GM12878 (cell line): ENCODE measurements around the gene MTHFD1L. TPM values are rescaled to one million over a fixed set of nuclear protein-coding genes. Genes with fewer than 3 reads are reported as not detected.

Experiments used
- ATAC-seq: fragments of 200-7000 bp; cut with Tn5 transposase; 3 replicates; pipeline ENCODE4 v1.9.1; 2020; ENCODE audit warnings: mild to moderate bottlenecking, moderate library complexity
- BruUV-seq: library from RNA; stranded (reverse); fragments of 400-500 nt; replicated peaks from 2 replicates; lab custom pipeline; 2021; lab: Mats Ljungman, UMichigan
- CTCF ChIA-PET: fragments of 300-600 bp; sonication (Branson Sonifier 250); formaldehyde crosslinking; extraction: SDS; loops from one replicate; lab custom pipeline; 2021; ENCODE audit warnings: inconsistent platforms; lab: Yijun Ruan, JAX
- POLR2A ChIA-PET: fragments of 350-600 bp; formaldehyde crosslinking; extraction: SDS; loops from one replicate; lab custom pipeline; 2021; ENCODE audit warnings: inconsistent platforms; lab: Charles Lee
- RAD21 ChIA-PET: fragments of 300-600 bp; sonication (Branson Sonifier 250); formaldehyde crosslinking; loops from one replicate; lab custom pipeline; 2023; ENCODE audit warnings: antibody characterized with exemption; ENCODE audit not compliant: unreplicated experiment; lab: Charles Lee
- SMC1A ChIA-PET: fragments of 300-600 bp; sonication (Branson Sonifier 250); formaldehyde crosslinking; loops from one replicate; lab custom pipeline; 2023; ENCODE audit not compliant: unreplicated experiment, uncharacterized antibody; lab: Charles Lee
- DNase-seq: peaks from one replicate; pipeline ENCODE4 v3.0.0-alpha.2; 2011; ENCODE audit warnings: low read depth, low spot score
- FAIRE-seq: peaks from 3 replicates; lab custom pipeline; 2011; peaks lifted over from hg19 to GRCh38; lab: Jason Lieb, UNC
- H2AFZ ChIP-seq: 2 replicates; pipeline ENCODE4 v1.6.0; 2011; ENCODE audit warnings: low read depth, low read length, control low read depth; ENCODE audit not compliant: control insufficient read depth
- H3K27ac ChIP-seq: 2 replicates; pipeline ENCODE4 v1.5.1; 2011; ENCODE audit warnings: control low read depth; ENCODE audit not compliant: control insufficient read depth, insufficient read depth
- H3K27me3 ChIP-seq, 2 experiments: replicated peaks in 1 of 2; 2 replicates each; pipeline versions ENCODE4 v1.6.0 to v1.6.1; 2011; ENCODE audit warnings: low read length in 1 of 2; ENCODE audit not compliant: control insufficient read depth in 2 of 2, insufficient read depth in 2 of 2
- H3K36me3 ChIP-seq, 2 experiments: 2 replicates each; pipeline ENCODE4 v1.5.1; 2011; ENCODE audit warnings: low read length in 1 of 2; ENCODE audit not compliant: control insufficient read depth in 2 of 2, insufficient read depth in 2 of 2
- H3K4me1 ChIP-seq: 2 replicates; pipeline ENCODE4 v1.6.1; 2011; ENCODE audit warnings: mild to moderate bottlenecking, low read length, moderate library complexity, mixed read lengths; ENCODE audit not compliant: control insufficient read depth, insufficient read depth
- H3K4me2 ChIP-seq: 2 replicates; pipeline ENCODE4 v1.6.0; 2011; ENCODE audit warnings: control low read depth; ENCODE audit not compliant: control insufficient read depth, insufficient read depth
- H3K4me3 ChIP-seq: fragments of 200-600 bp; sonication (generic); 2 replicates; pipeline ENCODE4 v1.5.1; 2016
- H3K79me2 ChIP-seq: 2 replicates; pipeline ENCODE4 v1.6.0; 2011; ENCODE audit warnings: low read length; ENCODE audit not compliant: control insufficient read depth, insufficient read depth
- H3K9ac ChIP-seq: 2 replicates; pipeline ENCODE4 v1.8.0; 2011; ENCODE audit warnings: low read length, control low read depth, mixed read lengths; ENCODE audit not compliant: control insufficient read depth, insufficient read depth
- H3K9me3 ChIP-seq: replicated peaks from 3 replicates; pipeline ENCODE4 v1.5.1; 2011; ENCODE audit warnings: mild to moderate bottlenecking, low read length; ENCODE audit not compliant: control insufficient read depth, insufficient read depth
- H4K20me1 ChIP-seq: 2 replicates; pipeline ENCODE4 v1.6.0; 2011; ENCODE audit not compliant: control insufficient read depth, insufficient read depth
- EGR1 ChIP-seq, 2 experiments: IDR thresholded peaks; 1 replicate in 1 of 2; 2 replicates in 1 of 2; pipeline ENCODE4 v1.6.1; 2011 to 2012; ENCODE audit warnings: low read depth in 2 of 2, low read length in 2 of 2, borderline replicate concordance in 1 of 2, mild to moderate bottlenecking in 1 of 2, moderate library complexity in 1 of 2
- FOS ChIP-seq: IDR thresholded peaks from 3 replicates; pipeline ENCODE4 v1.6.1; 2011; ENCODE audit warnings: borderline replicate concordance; ENCODE audit not compliant: insufficient read length; ENCODE audit errors: extremely low read depth
- GATAD2B ChIP-seq: fragments of 450-650 bp; conservative IDR thresholded peaks from 2 replicates; pipeline ENCODE4 v1.6.1; 2017; ENCODE audit warnings: low read depth, mild to moderate bottlenecking, moderate library complexity
- IKZF1 ChIP-seq: fragments of 450-650 bp; conservative IDR thresholded peaks from 2 replicates; pipeline ENCODE4 v1.6.1; 2017; ENCODE audit warnings: antibody characterized with exemption, mild to moderate bottlenecking
- NFYA ChIP-seq: IDR thresholded peaks from 2 replicates; pipeline ENCODE4 v1.6.1; 2011; ENCODE audit warnings: low read depth, mild to moderate bottlenecking, low read length, improper control_type of control experiment, borderline replicate concordance
- POLR2AphosphoS5 ChIP-seq: IDR thresholded peaks from 2 replicates; pipeline ENCODE4 v1.6.1; 2011; ENCODE audit warnings: mild to moderate bottlenecking, low read length, inconsistent platforms
- POU2F2 ChIP-seq: IDR thresholded peaks from 3 replicates; pipeline ENCODE4 v1.6.1; 2011; ENCODE audit warnings: low read depth, mild to moderate bottlenecking, low read length, borderline replicate concordance
- SUZ12 ChIP-seq: fragments of 200-600 bp; sonication (generic); IDR thresholded peaks from one replicate; pipeline ENCODE4 v1.6.1; 2018; ENCODE audit warnings: antibody characterized with exemption, mild to moderate bottlenecking; ENCODE audit not compliant: unreplicated experiment
- ZZZ3 ChIP-seq: IDR thresholded peaks from 2 replicates; pipeline ENCODE4 v1.6.1; 2011; ENCODE audit warnings: low read depth; ENCODE audit not compliant: control insufficient read depth, insufficient read length
- WGBS: methylation state at CpG from one replicate; pipeline ENCODE4 v1.1.6; 2016; ENCODE audit warnings: low lambda C conversion rate; ENCODE audit not compliant: insufficient replicate concordance, insufficient coverage; ENCODE audit errors: missing lambda C conversion rate; 5-methylcytosine and 5-hydroxymethylcytosine counted together
- in situ Hi-C: fragments of 300-500 bp; cut with MboI; formaldehyde crosslinking; loops from 9 replicates; pipeline ENCODE4 v1.14.3; 2018; ENCODE audit warnings: mixed read lengths
- intact Hi-C: fragments of 100-400 bp; cut with micrococcal nuclease; formaldehyde crosslinking; loops from one replicate; pipeline ENCODE4 v1.14.2; 2022; ENCODE audit not compliant: unreplicated experiment
- polyA plus RNA-seq, 11 experiments: library from polyadenylated mRNA; depleted of rRNA in 4 of 11; unstranded in 6 of 11; stranded (reverse) in 5 of 11; fragments of >200 nt; fragmentation: Nextera tagmentation in 4 of 11; fragmentation: Illumina TruSeq in 1 of 11; extraction: Ambion mirVana in 4 of 11; extraction: Trizol in 1 of 11; gene quantifications; 1 replicate in 1 of 11; 2 replicates in 10 of 11; pipeline versions ENCODE4 v1.2.1 to v1.2.3, GENCODE V29; 2011 to 2016; ENCODE audit warnings: inconsistent platforms in 2 of 11, missing spikeins in 2 of 11, low read depth in 1 of 11
- total RNA-seq, 4 experiments: library from RNA; depleted of rRNA in 3 of 4; stranded (reverse); fragments of >200 nt in 3 of 4; fragmentation: Illumina TruSeq in 1 of 4; extraction: Trizol in 1 of 4; gene quantifications; 2 replicates each; pipeline versions ENCODE4 v1.2.1 to v1.2.3, GENCODE V29; 2013 to 2021

The MTHFD1L gene
- total and polyA plus RNA-seq, 10 of the 15 experiments (the other 5 are each of a cell fraction or from before 2014, with no cell fraction given): 11.7 to 75.5 (median 28.8) TPM

- H3K4me2 ChIP-seq: no peak overlapping the region
- in situ Hi-C loops (no loop called here), intact Hi-C loops (no loop called here)
- ATAC-seq: no peak
- WGBS: 70% methylated on average over 10 of the region's 11 CpGs
- no peaks in the 10 kb centered on the region for H3K27me3 ChIP-seq
- no peaks in the 10 kb centered on the region for H3K36me3 ChIP-seq
- ChIA-PET RAD21 (no interaction called here), CTCF (no interaction called here), POLR2A (no interaction called here)
- no peak for DNase-seq
- H3K79me2 ChIP-seq: no peaks in the 10 kb centered on the region
- H3K4me1 ChIP-seq: no peaks in the 10 kb centered on the region
- H3K9ac ChIP-seq: no peak overlapping the region
- BruUV-seq: no TSS peak
- FAIRE-seq: no peak
- no peaks in the 10 kb centered on the region for H4K20me1 ChIP-seq
- no peak overlapping the region for H2AFZ ChIP-seq
- no peak for TF ChIP-seq NFYA
- TF ChIP-seq POLR2AphosphoS5: no peak
- TF ChIP-seq POU2F2: no peak
- TF ChIP-seq EGR1 (IDR thresholded peaks at IDR 0.05; ENCODE audit: borderline replicate concordance in 1 of 2, low read depth in 2 of 2, low read length in 2 of 2): no peak
- TF ChIP-seq ZZZ3: no peak
- no peak for TF ChIP-seq SUZ12
- no peak for TF ChIP-seq GATAD2B
- TF ChIP-seq FOS: no peak
- no peak for TF ChIP-seq IKZF1
- TF ChIP-seq, all 136 proteins: peak for 0
- no peak overlapping the region for H3K27ac ChIP-seq
- H3K9me3 ChIP-seq: no peaks in the 10 kb centered on the region
- SMC1A ChIA-PET: interaction anchor here (0.6 kb wide), 1 partner anchor 198 kb away, joined by 3 read pairs; no protein-coding TSS in a partner anchor
- no peak overlapping the region for H3K4me3 ChIP-seq
These were observed 254.5 kb downstream of the MTHFD1L start for GRCh38 chr6:151119823-151120524.
